ENCODE measurements around the gene COL17A1.

DNA sequence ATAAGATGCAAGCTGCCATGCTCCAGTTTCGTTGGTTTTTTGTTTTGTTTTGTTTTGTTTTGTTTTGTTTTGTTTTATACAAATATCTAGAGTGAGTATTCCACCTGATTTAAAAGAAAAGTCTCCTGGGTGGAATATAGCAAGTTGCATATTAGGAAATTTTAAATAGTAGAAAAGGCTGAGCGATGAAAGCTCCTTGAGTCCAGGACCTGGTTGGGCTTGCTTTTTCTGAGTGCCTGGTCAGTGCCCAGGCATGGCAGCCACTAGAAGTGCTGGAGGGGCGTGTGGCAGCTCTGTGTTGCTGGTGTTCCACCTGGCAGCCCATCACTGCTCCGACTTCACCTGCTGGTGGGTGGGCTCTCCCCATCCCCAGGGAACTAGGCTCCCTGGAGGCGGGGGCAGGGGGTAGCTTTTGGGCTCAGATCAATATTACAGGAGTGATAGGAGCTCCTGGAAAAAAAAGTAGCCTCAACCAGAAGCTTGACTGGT, 8.0 kb downstream of the COL17A1 start:
- TF ChIP-seq, protein P1, sequence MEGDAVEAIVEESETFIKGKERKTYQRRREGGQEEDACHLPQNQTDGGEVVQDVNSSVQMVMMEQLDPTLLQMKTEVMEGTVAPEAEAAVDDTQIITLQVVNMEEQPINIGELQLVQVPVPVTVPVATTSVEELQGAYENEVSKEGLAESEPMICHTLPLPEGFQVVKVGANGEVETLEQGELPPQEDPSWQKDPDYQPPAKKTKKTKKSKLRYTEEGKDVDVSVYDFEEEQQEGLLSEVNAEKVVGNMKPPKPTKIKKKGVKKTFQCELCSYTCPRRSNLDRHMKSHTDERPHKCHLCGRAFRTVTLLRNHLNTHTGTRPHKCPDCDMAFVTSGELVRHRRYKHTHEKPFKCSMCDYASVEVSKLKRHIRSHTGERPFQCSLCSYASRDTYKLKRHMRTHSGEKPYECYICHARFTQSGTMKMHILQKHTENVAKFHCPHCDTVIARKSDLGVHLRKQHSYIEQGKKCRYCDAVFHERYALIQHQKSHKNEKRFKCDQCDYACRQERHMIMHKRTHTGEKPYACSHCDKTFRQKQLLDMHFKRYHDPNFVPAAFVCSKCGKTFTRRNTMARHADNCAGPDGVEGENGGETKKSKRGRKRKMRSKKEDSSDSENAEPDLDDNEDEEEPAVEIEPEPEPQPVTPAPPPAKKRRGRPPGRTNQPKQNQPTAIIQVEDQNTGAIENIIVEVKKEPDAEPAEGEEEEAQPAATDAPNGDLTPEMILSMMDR (IDR thresholded peaks at IDR 0.05), result no peak
- TF ChIP-seq POLR2AphosphoS5 (IDR thresholded peaks at IDR 0.05), result no peak
- TF ChIP-seq EP300 (IDR thresholded peaks at IDR 0.05), result no peak
- no peak for TF ChIP-seq POLR2A (IDR thresholded peaks at IDR 0.05)
